Activated CD8-positive, alpha-beta memory T cell treated with anti-CD3 and anti-CD28 coated beads, Interleukin-2, amount 50 U/mL, for 24 hours (primary cell): ENCODE measurements around the gene CDKL4.
A peak's percentile ranks its signal among the peaks of the same experiment; 100 is the strongest.
"Not testable (repeated sequence)": the region's sequence is repeated elsewhere in the genome, so short reads cannot be mapped to it uniquely, and the experiment has no call there.

Experiments
- DNase-seq: peaks from one replicate; pipeline ENCODE4 v3.0.0-alpha.2; 2020; ENCODE audit errors: extremely low read depth

Gene CDKL4

GRCh38 chr2:39232141-39232540 lies 11.6 kb downstream of the CDKL4 start:
- no peak for DNase-seq

GRCh38 chr2:39228413-39229209 lies 15.2 kb downstream of the CDKL4 start:
- no peak for DNase-seq

- peak; percentile 62 for DNase-seq
Observed at GRCh38 chr2:39227628-39228412, 15.9 kb downstream of the CDKL4 start.

- DNase-seq = no peak
Observed at GRCh38 chr2:39225567-39225966, 18.2 kb downstream of the CDKL4 start.

GRCh38 chr2:39223909-39224308 lies 19.9 kb downstream of the CDKL4 start:
- no peak for DNase-seq

GRCh38 chr2:39221459-39221858 lies 22.3 kb downstream of the CDKL4 start:
- no peak for DNase-seq

- no peak for DNase-seq
Observed at GRCh38 chr2:39220136-39220535, 23.6 kb downstream of the CDKL4 start.

- DNase-seq = no peak
Observed at GRCh38 chr2:39218391-39218790, 25.4 kb downstream of the CDKL4 start.

GRCh38 chr2:39217192-39217550 lies 26.6 kb downstream of the CDKL4 start:
- DNase-seq = no peak

GRCh38 chr2:39216346-39217191 lies 27.2 kb downstream of the CDKL4 start:
- peak; percentile 28 for DNase-seq

- DNase-seq = no peak
Observed at GRCh38 chr2:39215545-39215944, 28.2 kb downstream of the CDKL4 start.

- DNase-seq = no peak
Observed at GRCh38 chr2:39213015-39213414, 30.8 kb downstream of the CDKL4 start.

- DNase-seq = no peak
Observed at GRCh38 chr2:39210846-39211245, 32.9 kb downstream of the CDKL4 start.

GRCh38 chr2:39203382-39203781 lies 40.4 kb downstream of the CDKL4 start:
- DNase-seq = no peak

GRCh38 chr2:39202639-39203369 lies 41.0 kb downstream of the CDKL4 start:
- no peak for DNase-seq

GRCh38 chr2:39197003-39197402 lies 46.8 kb downstream of the CDKL4 start:
- DNase-seq = not testable (repeated sequence)

GRCh38 chr2:39194686-39195085 lies 49.1 kb downstream of the CDKL4 start:
- DNase-seq = no peak

- no peak for DNase-seq
Observed at GRCh38 chr2:39188960-39189494, 54.7 kb downstream of the CDKL4 start.

GRCh38 chr2:39183673-39184072 lies 60.1 kb downstream of the CDKL4 start:
- DNase-seq = no peak

GRCh38 chr2:39181297-39181696 lies 62.5 kb downstream of the CDKL4 start:
- no peak for DNase-seq
